Measurements from ENCODE around the gene ZNF407. TPM values are rescaled to one million over a fixed set of nuclear protein-coding genes. Genes with fewer than 3 reads are reported as not detected.
"Not testable (repeated sequence)": the region's sequence is repeated elsewhere in the genome, so short reads cannot be mapped to it uniquely, and the experiment has no call there.

The ZNF407 gene
- total RNA-seq, 1 donor: 16.6 TPM

- no peaks in the 10 kb centered on the region for H3K27me3 ChIP-seq (ENCODE audit: insufficient read depth, low read length)
- no peaks in the 10 kb centered on the region for H4K20me1 ChIP-seq (ENCODE audit: insufficient read depth, low read length)
- H3K79me2 ChIP-seq (ENCODE audit: insufficient read depth, low read length): no peaks in the 10 kb centered on the region
- no peaks in the 10 kb centered on the region for H3K9me3 ChIP-seq (ENCODE audit: low read depth, low read length)
- no peak for TF ChIP-seq CTCF (IDR thresholded peaks at IDR 0.05; ENCODE audit: extremely low read depth, low read depth, low read length)
- no peak overlapping the region for H2AFZ ChIP-seq (ENCODE audit: low read length)
- no peak overlapping the region for H3K4me2 ChIP-seq (ENCODE audit: insufficient read depth, low read length)
- H3K27ac ChIP-seq (ENCODE audit: low read depth, low read length): no peak overlapping the region
- no peak overlapping the region for H3K4me3 ChIP-seq (ENCODE audit: insufficient read depth, low read length)
- no peaks in the 10 kb centered on the region for H3K36me3 ChIP-seq (ENCODE audit: insufficient read depth, low read length)
- no peak for DNase-seq (ENCODE audit: insufficient read length, low spot score, missing footprints)
- H3K4me1 ChIP-seq (ENCODE audit: insufficient read depth, low read length): no peaks in the 10 kb centered on the region
These were observed 370.3 kb downstream of the ZNF407 start for GRCh38 chr18:74967979-74968378.

DNA sequence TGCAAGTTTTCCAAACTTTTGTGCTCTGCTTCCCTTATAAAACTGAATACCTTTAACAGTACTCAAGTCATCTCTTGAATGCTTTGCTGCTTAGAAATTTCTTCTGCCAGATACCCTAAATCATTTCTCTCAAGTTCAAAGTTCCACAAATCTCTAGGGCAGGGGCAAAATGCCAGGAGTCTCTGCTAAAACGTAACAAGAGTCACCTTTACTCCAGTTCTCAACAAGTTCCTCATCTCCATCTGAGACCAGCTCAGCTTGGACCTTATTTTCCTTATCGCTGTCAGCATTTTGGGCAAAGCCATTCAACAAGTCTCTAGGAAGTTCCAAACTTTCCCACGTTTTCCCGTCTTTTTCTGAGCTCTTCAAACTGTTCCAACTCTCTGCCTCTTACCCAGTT lies 373.7 kb downstream of the ZNF407 start:
- not testable (repeated sequence) for H4K20me1 ChIP-seq (ENCODE audit: insufficient read depth, low read length); H3K9me3 ChIP-seq (ENCODE audit: low read depth, low read length); DNase-seq (ENCODE audit: insufficient read length, low spot score, missing footprints); H2AFZ ChIP-seq (ENCODE audit: low read length); H3K27ac ChIP-seq (ENCODE audit: low read depth, low read length); H3K79me2 ChIP-seq (ENCODE audit: insufficient read depth, low read length); H3K36me3 ChIP-seq (ENCODE audit: insufficient read depth, low read length); H3K4me2 ChIP-seq (ENCODE audit: insufficient read depth, low read length); H3K27me3 ChIP-seq (ENCODE audit: insufficient read depth, low read length); H3K4me1 ChIP-seq (ENCODE audit: insufficient read depth, low read length); H3K4me3 ChIP-seq (ENCODE audit: insufficient read depth, low read length)

- not testable (repeated sequence) for H3K27ac ChIP-seq (ENCODE audit: low read depth, low read length); H3K4me2 ChIP-seq (ENCODE audit: insufficient read depth, low read length); H3K4me1 ChIP-seq (ENCODE audit: insufficient read depth, low read length); H3K4me3 ChIP-seq (ENCODE audit: insufficient read depth, low read length); H3K79me2 ChIP-seq (ENCODE audit: insufficient read depth, low read length); DNase-seq (ENCODE audit: insufficient read length, low spot score, missing footprints); H3K27me3 ChIP-seq (ENCODE audit: insufficient read depth, low read length); H3K36me3 ChIP-seq (ENCODE audit: insufficient read depth, low read length); H3K9me3 ChIP-seq (ENCODE audit: low read depth, low read length); H4K20me1 ChIP-seq (ENCODE audit: insufficient read depth, low read length); H2AFZ ChIP-seq (ENCODE audit: low read length)
These were observed 374.1 kb downstream of the ZNF407 start for GRCh38 chr18:74971776-74972175.

GRCh38 chr18:74972354-74972753 lies 374.7 kb downstream of the ZNF407 start:
- Histone ChIP-seq H3K4me2 (ENCODE audit: insufficient read depth, low read length) (no peak overlapping the region), H2AFZ (ENCODE audit: low read length) (no peak overlapping the region), H3K4me3 (ENCODE audit: insufficient read depth, low read length) (no peak overlapping the region), H3K27ac (ENCODE audit: low read depth, low read length) (no peak overlapping the region), H3K79me2 (ENCODE audit: insufficient read depth, low read length) (no peaks in the 10 kb centered on the region), H3K9me3 (ENCODE audit: low read depth, low read length) (no peaks in the 10 kb centered on the region), H3K4me1 (ENCODE audit: insufficient read depth, low read length) (no peaks in the 10 kb centered on the region), H4K20me1 (ENCODE audit: insufficient read depth, low read length) (no peaks in the 10 kb centered on the region), H3K27me3 (ENCODE audit: insufficient read depth, low read length) (no peaks in the 10 kb centered on the region), H3K36me3 (ENCODE audit: insufficient read depth, low read length) (no peaks in the 10 kb centered on the region)
- no peak for DNase-seq (ENCODE audit: insufficient read length, low spot score, missing footprints)
- TF ChIP-seq CTCF (IDR thresholded peaks at IDR 0.05; ENCODE audit: extremely low read depth, low read depth, low read length): no peak

GRCh38 chr18:74975001-74975400 lies 377.3 kb downstream of the ZNF407 start:
- Histone ChIP-seq H3K27ac (ENCODE audit: low read depth, low read length) (no peak overlapping the region), H3K36me3 (ENCODE audit: insufficient read depth, low read length) (no peaks in the 10 kb centered on the region), H3K4me2 (ENCODE audit: insufficient read depth, low read length) (no peak overlapping the region), H3K9me3 (ENCODE audit: low read depth, low read length) (no peaks in the 10 kb centered on the region), H4K20me1 (ENCODE audit: insufficient read depth, low read length) (no peaks in the 10 kb centered on the region), H3K27me3 (ENCODE audit: insufficient read depth, low read length) (no peaks in the 10 kb centered on the region), H3K79me2 (ENCODE audit: insufficient read depth, low read length) (no peaks in the 10 kb centered on the region), H2AFZ (ENCODE audit: low read length) (no peak overlapping the region), H3K4me3 (ENCODE audit: insufficient read depth, low read length) (no peak overlapping the region), H3K4me1 (ENCODE audit: insufficient read depth, low read length) (no peaks in the 10 kb centered on the region)
- DNase-seq (ENCODE audit: insufficient read length, low spot score, missing footprints): no peak
- TF ChIP-seq CTCF (IDR thresholded peaks at IDR 0.05; ENCODE audit: extremely low read depth, low read depth, low read length): no peak

Data from osteoblast (primary cell).